ENCODE data around the gene MAGEB2.

DNA sequence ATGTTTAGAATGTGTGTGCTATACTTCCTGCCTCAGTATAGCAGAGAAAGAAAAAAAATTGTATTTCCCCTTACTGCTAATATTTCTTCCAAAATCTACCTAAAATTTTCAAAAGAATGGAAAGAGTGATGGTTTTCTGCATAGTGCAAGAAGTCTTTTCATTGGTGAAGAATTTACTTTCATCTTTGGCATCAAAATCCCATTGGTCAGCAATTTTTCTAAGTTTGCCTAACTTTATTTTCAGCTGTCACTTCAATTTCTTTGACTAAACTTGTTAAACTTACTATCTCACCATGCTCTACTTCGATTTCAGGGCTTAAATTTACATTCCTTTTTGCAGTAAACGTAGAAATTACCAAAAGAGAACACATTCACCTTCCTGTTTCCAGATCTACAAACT, 44.5 kb upstream of the MAGEB2 start:
- TF ChIP-seq CTCF (IDR thresholded peaks at IDR 0.05) (no peak), POLR2A (IDR thresholded peaks at IDR 0.05) (no peak)

All from vagina (tissue), 2 donors.